RWPE2 (cell line): ENCODE results near the gene OPTC.

Source experiments
- ATAC-seq: fragments of 200-7000 bp; cut with Tn5 transposase; 3 replicates; pipeline ENCODE4 v1.9.1; 2021; ENCODE audit warnings: low read depth
- DNase-seq: peaks from one replicate; pipeline ENCODE4 v3.0.0-alpha.2; 2020; ENCODE audit warnings: low spot score
- H3K27ac ChIP-seq: fragments of 450-650 bp; 2 replicates; pipeline ENCODE4 v1.5.1; 2017; ENCODE audit warnings: mild to moderate bottlenecking; ENCODE audit not compliant: poor library complexity, severe bottlenecking
- H3K27me3 ChIP-seq: fragments of 250-450 bp; sonication (Bioruptor Pico); 2 replicates; pipeline ENCODE4 v1.5.1; 2021; ENCODE audit warnings: mild to moderate bottlenecking, moderate library complexity; ENCODE audit not compliant: insufficient read depth, poor library complexity, severe bottlenecking
- H3K36me3 ChIP-seq: fragments of 250-450 bp; sonication (Bioruptor Pico); 2 replicates; pipeline ENCODE4 v1.5.1; 2020; ENCODE audit warnings: low read depth, mild to moderate bottlenecking, moderate library complexity
- H3K4me1 ChIP-seq: fragments of 250-450 bp; sonication (Bioruptor Pico); 2 replicates; pipeline ENCODE4 v1.5.1; 2021; ENCODE audit warnings: mild to moderate bottlenecking, moderate library complexity; ENCODE audit not compliant: insufficient read depth, poor library complexity, severe bottlenecking
- H3K4me3 ChIP-seq: fragments of 250-450 bp; sonication (Bioruptor Pico); 2 replicates; pipeline ENCODE4 v1.5.1; 2021; ENCODE audit warnings: mild to moderate bottlenecking, moderate library complexity; ENCODE audit not compliant: severe bottlenecking
- H3K9me3 ChIP-seq: fragments of 250-450 bp; sonication (Bioruptor Pico); 2 replicates; pipeline ENCODE4 v1.5.1; 2021; ENCODE audit warnings: mild to moderate bottlenecking, moderate library complexity; ENCODE audit not compliant: severe bottlenecking
- CTCF ChIP-seq: fragments of 450-650 bp; IDR thresholded peaks from one replicate; pipeline ENCODE4 v1.5.1; 2017; ENCODE audit warnings: mild to moderate bottlenecking, moderate library complexity; ENCODE audit not compliant: poor library complexity, severe bottlenecking

Gene OPTC

GRCh38 chr1:203500279-203500678, 6.3 kb downstream of the OPTC start:
- H3K36me3 ChIP-seq, result no peaks in the 10 kb centered on the region
- no peaks in the 10 kb centered on the region for H3K27me3 ChIP-seq
- no peaks in the 10 kb centered on the region for H3K9me3 ChIP-seq
- H3K4me3 ChIP-seq, result no peak overlapping the region
- ATAC-seq (no peak), DNase-seq (no peak)
- no peaks in the 10 kb centered on the region for H3K4me1 ChIP-seq
- no peak overlapping the region for H3K27ac ChIP-seq
- TF ChIP-seq CTCF, result no peak

- DNase-seq (no peak), ATAC-seq (no peak)
- no peak overlapping the region for H3K4me3 ChIP-seq
- no peaks in the 10 kb centered on the region for H3K9me3 ChIP-seq
- H3K36me3 ChIP-seq, result no peaks in the 10 kb centered on the region
- no peak overlapping the region for H3K27ac ChIP-seq
- TF ChIP-seq CTCF, result no peak
- H3K4me1 ChIP-seq, result no peaks in the 10 kb centered on the region
- H3K27me3 ChIP-seq, result no peaks in the 10 kb centered on the region
These were observed 9.9 kb downstream of the OPTC start for GRCh38 chr1:203503836-203504235.

GRCh38 chr1:203504400-203505250, 10.7 kb downstream of the OPTC start:
- peak; percentile 84 for TF ChIP-seq CTCF
- DNase-seq, result no peak

GRCh38 chr1:203505526-203506204, 11.7 kb downstream of the OPTC start:
- no peaks in the 10 kb centered on the region for H3K4me1 ChIP-seq
- no peak for TF ChIP-seq CTCF
- ATAC-seq (no peak), DNase-seq (no peak)
- no peak overlapping the region for H3K27ac ChIP-seq
- H3K36me3 ChIP-seq, result no peaks in the 10 kb centered on the region
- H3K9me3 ChIP-seq, result no peaks in the 10 kb centered on the region
- no peaks in the 10 kb centered on the region for H3K27me3 ChIP-seq
- no peak overlapping the region for H3K4me3 ChIP-seq

More at GRCh38 chr1:203504400-203505250, 10.7 kb downstream of the OPTC start:
- Histone ChIP-seq H3K4me1 (no peaks in the 10 kb centered on the region), H3K36me3 (no peaks in the 10 kb centered on the region), H3K27ac (no peak overlapping the region), H3K9me3 (no peaks in the 10 kb centered on the region), H3K27me3 (no peaks in the 10 kb centered on the region), H3K4me3 (no peak overlapping the region)
- ATAC-seq, result peak; percentile 87
